ENCODE measurements around the gene CTSZ. TPM values are rescaled to one million over a fixed set of nuclear protein-coding genes. Genes with fewer than 3 reads are reported as not detected.
A peak's percentile ranks its signal among the peaks of the same experiment; 100 is the strongest.

Gene CTSZ
- total and polyA plus RNA-seq, 8 donors: 35.3 to 134 (median 56.2) TPM

DNA sequence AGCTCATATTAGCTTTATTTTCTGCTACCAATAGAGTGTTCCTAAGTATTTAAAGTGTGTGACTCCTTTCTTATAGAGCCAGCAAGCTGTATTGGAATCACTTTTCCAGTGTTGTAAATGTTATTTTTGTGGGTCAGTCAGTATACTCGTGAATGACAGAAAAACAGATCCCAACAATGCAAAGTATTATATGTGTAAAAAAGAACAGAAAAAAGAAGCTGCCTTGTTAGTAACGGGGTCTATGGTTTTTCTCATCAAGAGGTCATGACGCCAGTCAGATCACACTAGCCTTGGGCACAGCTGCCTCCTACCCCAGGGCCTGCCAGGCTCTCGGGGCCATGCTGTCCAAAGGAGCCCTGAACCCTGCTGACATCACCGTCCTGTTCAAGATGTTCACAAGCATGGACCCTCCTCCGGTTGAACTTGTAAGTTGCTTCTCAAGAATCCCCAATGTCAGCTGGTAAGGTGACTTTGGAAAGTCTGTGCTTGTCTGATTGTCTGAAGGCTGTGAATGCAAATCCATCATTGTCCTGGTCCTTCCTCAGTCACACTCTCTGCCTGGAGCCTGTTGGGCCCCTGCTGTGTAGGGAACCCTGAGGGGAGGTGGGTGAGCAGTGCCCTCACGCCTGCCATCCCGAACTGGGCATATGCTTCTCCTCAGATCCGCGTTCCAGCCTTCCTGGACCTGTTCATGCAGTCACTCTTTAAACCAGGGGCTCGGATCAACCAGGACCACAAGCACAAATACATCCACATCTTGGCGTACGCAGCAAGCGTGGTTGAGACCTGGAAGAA is 16.2 kb downstream of the CTSZ start:
- H3K4me1 ChIP-seq: peaks cover 0 to 22% (median 3%) of the 10 kb centered on the region in 4 donors
- no peaks in the 10 kb centered on the region for H3K27me3 ChIP-seq
- H3K9me3 ChIP-seq: no peaks in the 10 kb centered on the region
- H3K27ac ChIP-seq: no peak overlapping the region
- TF ChIP-seq EP300 (IDR thresholded peaks at IDR 0.05) (no peak), POLR2A (IDR thresholded peaks at IDR 0.05) (no peak), POLR2AphosphoS5 (IDR thresholded peaks at IDR 0.05) (no peak)
- TF ChIP-seq, protein P1, sequence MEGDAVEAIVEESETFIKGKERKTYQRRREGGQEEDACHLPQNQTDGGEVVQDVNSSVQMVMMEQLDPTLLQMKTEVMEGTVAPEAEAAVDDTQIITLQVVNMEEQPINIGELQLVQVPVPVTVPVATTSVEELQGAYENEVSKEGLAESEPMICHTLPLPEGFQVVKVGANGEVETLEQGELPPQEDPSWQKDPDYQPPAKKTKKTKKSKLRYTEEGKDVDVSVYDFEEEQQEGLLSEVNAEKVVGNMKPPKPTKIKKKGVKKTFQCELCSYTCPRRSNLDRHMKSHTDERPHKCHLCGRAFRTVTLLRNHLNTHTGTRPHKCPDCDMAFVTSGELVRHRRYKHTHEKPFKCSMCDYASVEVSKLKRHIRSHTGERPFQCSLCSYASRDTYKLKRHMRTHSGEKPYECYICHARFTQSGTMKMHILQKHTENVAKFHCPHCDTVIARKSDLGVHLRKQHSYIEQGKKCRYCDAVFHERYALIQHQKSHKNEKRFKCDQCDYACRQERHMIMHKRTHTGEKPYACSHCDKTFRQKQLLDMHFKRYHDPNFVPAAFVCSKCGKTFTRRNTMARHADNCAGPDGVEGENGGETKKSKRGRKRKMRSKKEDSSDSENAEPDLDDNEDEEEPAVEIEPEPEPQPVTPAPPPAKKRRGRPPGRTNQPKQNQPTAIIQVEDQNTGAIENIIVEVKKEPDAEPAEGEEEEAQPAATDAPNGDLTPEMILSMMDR (IDR thresholded peaks at IDR 0.05): no peak
- DNase-seq: no peak
- H3K36me3 ChIP-seq: peaks cover 84 to 100% (median 100%) of the 10 kb centered on the region in 4 donors
- 92 to 95% (median 94%) methylated on average over 14 of the region's 14 CpGs for WGBS, 5 donors
- intact Hi-C loops (cut with DNase I; ENCODE audit: low total_unique reads): no loop called here
- no peak overlapping the region for H3K4me3 ChIP-seq

DNA sequence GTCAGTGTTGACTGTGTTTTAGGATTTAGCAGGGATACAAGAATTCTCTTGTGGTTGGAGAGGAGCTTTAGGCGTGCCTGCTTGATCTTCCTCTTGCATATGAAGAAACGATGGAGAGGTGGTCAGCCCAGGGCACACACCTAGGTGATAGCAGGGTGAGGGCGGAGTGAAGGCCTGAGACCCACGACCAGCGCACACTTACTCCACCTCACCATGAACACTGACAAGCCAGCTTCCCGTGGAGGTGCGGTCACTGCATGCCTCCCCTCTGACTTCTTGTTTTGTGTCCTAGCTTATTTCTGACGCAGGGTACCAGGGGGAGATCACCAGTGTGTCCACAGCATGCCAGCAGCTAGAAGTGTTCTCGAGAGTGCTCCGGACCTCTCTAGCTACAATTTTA is 17.9 kb downstream of the CTSZ start:
- H3K4me1 ChIP-seq: peaks cover under 1 to 23% (median 10%) of the 10 kb centered on the region in 4 donors
- no peaks in the 10 kb centered on the region for H3K9me3 ChIP-seq
- TF ChIP-seq POLR2AphosphoS5 (IDR thresholded peaks at IDR 0.05) (no peak), POLR2A (IDR thresholded peaks at IDR 0.05) (no peak), EP300 (IDR thresholded peaks at IDR 0.05) (no peak)
- TF ChIP-seq, protein P1 (IDR thresholded peaks at IDR 0.05): no peak
- no peaks in the 10 kb centered on the region for H3K27me3 ChIP-seq
- no peak overlapping the region for H3K27ac ChIP-seq
- no peak for DNase-seq
- WGBS, 5 donors: 86 to 94% (median 90%) methylated on average over 10 of the region's 10 CpGs
- intact Hi-C loops (cut with DNase I; ENCODE audit: low total_unique reads): loop anchor here (10.0 kb wide), 2 partner anchors 56 to 84 kb away; partner anchors contain the start of gene PRELID3B
- peaks cover 72 to 84% (median 83%) of the 10 kb centered on the region in 4 donors for H3K36me3 ChIP-seq
- no peak overlapping the region for H3K4me3 ChIP-seq

DNA sequence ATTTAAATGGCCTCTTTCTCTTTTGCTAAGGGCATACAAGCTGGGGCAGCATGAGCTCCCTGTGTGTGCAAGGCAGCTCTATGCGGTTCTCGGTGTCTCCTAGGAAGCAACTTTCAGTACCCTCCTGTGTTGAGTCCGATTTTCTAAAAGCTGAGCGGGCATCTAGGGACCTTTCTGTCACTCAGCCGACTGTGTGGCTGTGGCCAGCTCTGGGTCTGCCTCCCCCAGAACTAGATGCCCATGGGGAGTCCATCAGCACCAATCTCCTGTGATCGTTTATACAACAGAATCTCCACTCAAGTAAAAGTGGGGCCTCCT is 18.5 kb downstream of the CTSZ start:
- Histone ChIP-seq H3K27me3 (no peaks in the 10 kb centered on the region), H3K27ac (no peak overlapping the region), H3K9me3 (no peaks in the 10 kb centered on the region), H3K4me1 (peaks cover 7 to 30% (median 16%) of the 10 kb centered on the region in 4 donors), H3K4me3 (no peak overlapping the region), H3K36me3 (peaks cover 66 to 77% (median 77%) of the 10 kb centered on the region in 4 donors)
- DNase-seq: peak in 1 of 2 donors; percentile 15
- intact Hi-C loops (cut with DNase I; ENCODE audit: low total_unique reads): loop anchor here (10.0 kb wide), 2 partner anchors 56 to 84 kb away; partner anchors contain the start of gene PRELID3B
- 86 to 94% (median 89%) methylated on average over 6 of the region's 6 CpGs for WGBS, 5 donors
- TF ChIP-seq POLR2AphosphoS5 (IDR thresholded peaks at IDR 0.05): no peak
- no peak for TF ChIP-seq POLR2A (IDR thresholded peaks at IDR 0.05)
- TF ChIP-seq EP300 (IDR thresholded peaks at IDR 0.05): no peak
- TF ChIP-seq, protein P1 (IDR thresholded peaks at IDR 0.05): no peak

DNA sequence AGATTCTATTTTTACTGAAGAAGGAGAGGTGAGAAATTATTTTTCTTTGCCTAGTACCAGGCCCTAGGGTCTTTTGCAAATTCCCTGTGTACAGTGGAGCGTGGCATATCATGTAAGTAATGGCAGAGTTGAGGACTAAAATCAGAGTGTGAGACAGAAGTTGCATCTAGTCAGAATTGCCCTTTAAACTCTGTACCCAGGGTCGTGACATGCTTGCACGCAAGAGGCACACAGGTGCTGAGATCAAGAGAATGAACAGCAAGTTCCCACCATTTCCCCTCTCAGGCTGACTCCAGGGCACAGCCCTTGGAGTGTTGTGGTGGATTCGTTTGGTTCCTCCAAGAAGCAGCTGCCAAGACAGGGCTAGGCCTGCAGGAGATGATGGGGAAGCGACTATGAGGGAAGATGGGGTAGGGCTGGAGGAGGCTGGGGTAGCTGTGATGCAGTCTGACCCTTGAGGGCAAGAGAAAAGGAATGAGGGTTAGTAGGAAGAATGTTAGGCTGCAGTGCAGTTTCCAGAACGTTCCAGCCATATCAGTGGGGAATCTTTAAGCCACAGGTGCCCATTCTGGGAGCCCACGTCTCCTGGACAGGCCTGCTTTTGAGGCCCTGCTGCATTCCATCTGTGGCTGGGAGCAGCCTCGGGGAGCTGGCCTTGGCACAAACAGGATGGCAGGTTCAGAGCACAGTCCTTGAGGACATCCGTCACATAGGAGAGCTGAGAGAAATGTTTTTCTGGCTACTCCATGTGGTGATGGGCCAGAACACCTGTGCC is 19.1 kb downstream of the CTSZ start:
- Histone ChIP-seq H3K4me1 (peaks cover 8 to 35% (median 21%) of the 10 kb centered on the region in 4 donors), H3K4me3 (no peak overlapping the region), H3K27me3 (no peaks in the 10 kb centered on the region), H3K9me3 (no peaks in the 10 kb centered on the region), H3K27ac (no peak overlapping the region), H3K36me3 (peaks cover 60 to 71% (median 71%) of the 10 kb centered on the region in 4 donors)
- WGBS, 5 donors: 88 to 93% (median 90%) methylated on average over 8 to 9 of the region's 9 CpGs
- TF ChIP-seq EP300 (IDR thresholded peaks at IDR 0.05): no peak
- TF ChIP-seq POLR2A (IDR thresholded peaks at IDR 0.05): no peak
- no peak for TF ChIP-seq POLR2AphosphoS5 (IDR thresholded peaks at IDR 0.05)
- TF ChIP-seq, protein P1 (IDR thresholded peaks at IDR 0.05): no peak
- intact Hi-C loops (cut with DNase I; ENCODE audit: low total_unique reads): loop anchor here (10.0 kb wide), 2 partner anchors 57 to 83 kb away; partner anchors contain the start of gene PRELID3B
- peak; percentile 0 to 11 for DNase-seq
